A549 (cell line): ENCODE data around the gene TOR2A.

ENCODE experiments used
- CTCF ChIP-seq: fragments of >200 bp; sonication (Bioruptor Twin); formaldehyde crosslinking; IDR thresholded peaks from 3 replicates; pipeline ENCODE4 v1.5.1; 2016
- MAX ChIP-seq: IDR thresholded peaks from 2 replicates; pipeline ENCODE4 v1.6.1; 2012
- MAZ ChIP-seq: fragments of 150-350 bp; IDR thresholded peaks from 2 replicates; pipeline ENCODE4 v1.6.1; 2014; ENCODE audit warnings: antibody characterized with exemption, low read depth, low read length, borderline replicate concordance
- MYC ChIP-seq: IDR thresholded peaks from 2 replicates; pipeline ENCODE4 v1.6.1; 2012; ENCODE audit warnings: mild to moderate bottlenecking, inconsistent platforms, low read length, improper control_type of control experiment, borderline replicate concordance
- POLR2A ChIP-seq: IDR thresholded peaks from 2 replicates; pipeline ENCODE4 v1.6.1; 2012; ENCODE audit warnings: mild to moderate bottlenecking, low read length
- REST ChIP-seq: fragments of 200-600 bp; sonication (generic); IDR thresholded peaks from 2 replicates; pipeline ENCODE4 v1.6.1; 2016; ENCODE audit warnings: antibody characterized with exemption, mild to moderate bottlenecking, moderate library complexity
- USF2 ChIP-seq: fragments of 450-650 bp; IDR thresholded peaks from 2 replicates; pipeline ENCODE4 v1.6.1; 2014; ENCODE audit warnings: antibody characterized with exemption

- TF ChIP-seq USF2 = no peak
- no peak for TF ChIP-seq CTCF
- TF ChIP-seq REST = no peak
- TF ChIP-seq POLR2A = no peak
- TF ChIP-seq MAX = no peak
- no peak for TF ChIP-seq MAZ
- TF ChIP-seq MYC = no peak
Observed at GRCh38 chr9:127684576-127684975, 50.5 kb downstream of the TOR2A start.
